Measurements from ENCODE around the gene KCNH3.
"Not testable (repeated sequence)": the region's sequence is repeated elsewhere in the genome, so short reads cannot be mapped to it uniquely, and the experiment has no call there.

KCNH3 gene

GRCh38 chr12:49603721-49604120, 64.9 kb downstream of the KCNH3 start:
- DNase-seq, result no peak

- no peak for DNase-seq
These were observed 66.0 kb downstream of the KCNH3 start for GRCh38 chr12:49604856-49605255.

- not testable (repeated sequence) for DNase-seq
These were observed 66.7 kb downstream of the KCNH3 start, which contains the start of gene FAM186B for GRCh38 chr12:49605539-49605938. Gene FAM186B, minus strand, starts transcription at chr12:49605639. Its CDS starts 162 bp downstream, at chr12:49605477.
